Lower lobe of right lung (tissue), 2 donors: ENCODE data around the gene LRRC75A. TPM values are rescaled to one million over a fixed set of nuclear protein-coding genes. Genes with fewer than 3 reads are reported as not detected.

ENCODE experiments used
- ATAC-seq, 2 donors: fragments of 200-7000 bp; cut with Tn5 transposase; one replicate each; pipeline ENCODE4 v1.9.1; 2020 to 2022; ENCODE audit warnings: mild to moderate bottlenecking in 2 of 2, moderate library complexity in 2 of 2
- DNase-seq: peaks from one replicate; pipeline ENCODE4 v3.0.0-alpha.2; 2020
- H3K27ac ChIP-seq: fragments of 200-600 bp; one replicate; pipeline ENCODE4 v1.8.0; 2022
- H3K27me3 ChIP-seq: fragments of 200-600 bp; one replicate; pipeline ENCODE4 v1.8.0; 2022; ENCODE audit warnings: low read depth
- H3K36me3 ChIP-seq: fragments of 200-600 bp; one replicate; pipeline ENCODE4 v1.8.0; 2022; ENCODE audit warnings: mild to moderate bottlenecking
- H3K4me1 ChIP-seq: fragments of 200-600 bp; one replicate; pipeline ENCODE4 v1.8.0; 2022
- H3K4me3 ChIP-seq: fragments of 200-600 bp; one replicate; pipeline ENCODE4 v1.8.0; 2022; ENCODE audit warnings: mild to moderate bottlenecking
- H3K9me3 ChIP-seq: fragments of 200-600 bp; one replicate; pipeline ENCODE4 v1.8.0; 2022
- intact Hi-C: fragments of 100-400 bp; cut with DNase I; formaldehyde crosslinking; loops from one replicate; pipeline ENCODE4 v1.11.0; 2022
- total RNA-seq: library from RNA; stranded (reverse); fragmentation: NEBNext Ultra II Directional; extraction: Animal tissue kit (Norgen Biotek cat#: 25700); gene quantifications from one replicate; pipeline ENCODE4 v1.2.1, GENCODE V29; 2021
- TF ChIP-seq, protein P1 (sequence below): fragments of 200-600 bp; IDR thresholded peaks from one replicate; pipeline ENCODE4 v1.8.0; 2022; ENCODE audit warnings: antibody characterized with exemption, mild to moderate bottlenecking
- donor health status: DM: no; HTN: yes; CAD: no; lungs with severe emphysema.

The LRRC75A gene
- total RNA-seq, 1 donor from 2014 or later = 3.8 TPM

DNA sequence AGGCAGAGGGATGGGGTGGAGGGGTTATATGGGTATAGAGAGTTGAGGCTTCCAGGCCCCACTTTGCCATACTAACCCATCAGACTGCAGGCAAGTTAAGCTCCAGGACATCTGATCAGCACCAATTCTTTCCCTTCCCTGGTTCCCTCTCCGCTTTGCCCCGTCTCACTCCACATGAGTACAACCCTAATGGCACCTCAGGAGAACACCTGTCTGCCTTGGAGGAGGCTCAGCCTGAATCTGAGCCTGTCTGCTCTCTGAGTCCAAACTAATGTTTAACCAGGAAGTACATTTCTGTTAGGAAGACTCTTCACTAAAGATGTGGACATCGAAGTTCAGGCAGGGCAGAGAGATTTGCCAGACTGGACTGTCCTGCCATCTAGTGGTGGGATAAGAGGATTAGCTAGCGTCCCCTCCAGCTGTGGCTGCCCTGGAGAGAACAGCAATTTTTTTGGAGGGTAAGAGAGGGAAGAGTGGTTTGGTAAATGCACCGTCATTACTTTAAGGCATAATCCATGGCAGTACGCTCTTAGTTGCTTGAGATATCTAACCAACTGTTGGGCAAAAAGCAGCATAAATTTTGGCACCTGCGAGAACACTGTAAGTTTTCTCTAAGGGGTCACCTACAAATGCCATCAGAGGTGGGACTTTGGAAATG lies 29.2 kb upstream of the LRRC75A start:
- Histone ChIP-seq H3K4me1 (peaks cover 19% of the 10 kb centered on the region), H3K9me3 (no peaks in the 10 kb centered on the region), H3K27ac (no peak overlapping the region), H3K4me3 (no peak overlapping the region), H3K27me3 (no peaks in the 10 kb centered on the region), H3K36me3 (no peaks in the 10 kb centered on the region)
- TF ChIP-seq, protein P1, sequence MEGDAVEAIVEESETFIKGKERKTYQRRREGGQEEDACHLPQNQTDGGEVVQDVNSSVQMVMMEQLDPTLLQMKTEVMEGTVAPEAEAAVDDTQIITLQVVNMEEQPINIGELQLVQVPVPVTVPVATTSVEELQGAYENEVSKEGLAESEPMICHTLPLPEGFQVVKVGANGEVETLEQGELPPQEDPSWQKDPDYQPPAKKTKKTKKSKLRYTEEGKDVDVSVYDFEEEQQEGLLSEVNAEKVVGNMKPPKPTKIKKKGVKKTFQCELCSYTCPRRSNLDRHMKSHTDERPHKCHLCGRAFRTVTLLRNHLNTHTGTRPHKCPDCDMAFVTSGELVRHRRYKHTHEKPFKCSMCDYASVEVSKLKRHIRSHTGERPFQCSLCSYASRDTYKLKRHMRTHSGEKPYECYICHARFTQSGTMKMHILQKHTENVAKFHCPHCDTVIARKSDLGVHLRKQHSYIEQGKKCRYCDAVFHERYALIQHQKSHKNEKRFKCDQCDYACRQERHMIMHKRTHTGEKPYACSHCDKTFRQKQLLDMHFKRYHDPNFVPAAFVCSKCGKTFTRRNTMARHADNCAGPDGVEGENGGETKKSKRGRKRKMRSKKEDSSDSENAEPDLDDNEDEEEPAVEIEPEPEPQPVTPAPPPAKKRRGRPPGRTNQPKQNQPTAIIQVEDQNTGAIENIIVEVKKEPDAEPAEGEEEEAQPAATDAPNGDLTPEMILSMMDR = peak; percentile 93
- intact Hi-C loops = no loop called here
- ATAC-seq = peak; percentile 96 to 97
- peak; percentile 63 for DNase-seq

DNA sequence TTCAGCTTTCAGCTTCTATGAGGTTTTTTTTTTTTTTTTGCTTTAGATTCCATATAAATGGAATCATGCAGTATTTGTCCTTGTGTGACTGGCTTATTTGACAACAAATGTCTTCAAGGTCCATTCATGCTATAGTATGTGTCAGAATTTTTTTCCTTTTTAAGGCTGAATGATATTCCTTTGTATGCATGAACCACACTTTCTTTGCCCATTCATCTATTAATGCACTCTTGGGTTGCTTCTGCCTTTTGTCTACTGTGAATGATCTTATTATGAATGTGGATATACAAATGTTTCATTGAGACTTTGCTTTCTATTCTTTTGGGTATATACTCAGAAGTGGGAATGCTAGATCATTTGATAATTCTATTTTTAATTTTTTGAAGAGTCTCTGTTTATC lies 27.0 kb upstream of the LRRC75A start:
- intact Hi-C loops = no loop called here
- H3K9me3 ChIP-seq = no peaks in the 10 kb centered on the region
- no peaks in the 10 kb centered on the region for H3K27me3 ChIP-seq
- TF ChIP-seq, protein P1 = no peak
- H3K4me3 ChIP-seq = no peak overlapping the region
- peaks cover 22% of the 10 kb centered on the region for H3K4me1 ChIP-seq
- H3K27ac ChIP-seq = no peak overlapping the region
- ATAC-seq (no peak), DNase-seq (no peak)
- no peaks in the 10 kb centered on the region for H3K36me3 ChIP-seq

DNA sequence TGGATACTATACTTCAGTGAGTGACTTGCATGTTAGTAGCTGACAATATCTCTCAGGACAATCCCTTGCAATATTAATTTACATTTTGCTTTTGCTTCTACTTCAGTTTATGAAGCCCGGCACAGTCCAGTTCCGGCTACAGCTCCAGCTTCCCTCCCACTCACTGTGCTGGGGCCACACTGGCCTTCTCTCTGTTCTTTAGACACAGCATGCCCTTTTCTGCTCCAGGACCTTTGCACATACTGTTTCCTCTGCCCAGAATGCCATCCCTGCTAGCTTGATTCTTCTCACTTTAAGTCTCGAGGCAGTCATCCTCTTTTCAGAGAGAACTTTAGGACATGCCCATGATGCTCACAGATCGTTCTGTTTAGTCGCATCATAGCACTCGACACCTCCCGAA lies 25.5 kb upstream of the LRRC75A start:
- H3K36me3 ChIP-seq = no peaks in the 10 kb centered on the region
- intact Hi-C loops = no loop called here
- H3K27me3 ChIP-seq = no peaks in the 10 kb centered on the region
- ATAC-seq (no peak), DNase-seq (no peak)
- no peaks in the 10 kb centered on the region for H3K9me3 ChIP-seq
- no peak overlapping the region for H3K4me3 ChIP-seq
- no peak overlapping the region for H3K27ac ChIP-seq
- peaks cover 24% of the 10 kb centered on the region for H3K4me1 ChIP-seq
- TF ChIP-seq, protein P1 = no peak

DNA sequence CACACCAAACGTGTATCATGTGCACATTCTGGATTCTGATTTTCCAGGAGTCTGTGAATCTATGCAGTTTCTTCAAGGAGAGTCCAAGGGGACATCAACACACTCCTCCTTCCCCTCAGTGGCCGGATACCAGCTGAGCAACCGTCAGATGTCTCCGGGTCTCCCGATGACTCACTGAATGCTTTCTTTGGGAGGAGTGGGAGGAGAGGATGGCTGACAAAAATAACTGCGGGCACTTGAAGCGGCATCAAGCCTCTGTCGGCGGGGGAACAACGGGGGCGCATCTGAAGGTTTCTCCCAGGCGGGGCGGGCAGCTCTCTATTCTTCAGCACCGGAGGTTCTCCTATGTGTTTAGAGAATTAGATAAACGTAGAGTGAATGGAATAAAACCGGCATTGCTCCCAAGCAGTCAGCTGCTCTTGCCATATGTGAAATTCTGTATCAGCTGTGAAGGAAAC lies 24.6 kb upstream of the LRRC75A start:
- TF ChIP-seq, protein P1 = no peak
- Histone ChIP-seq H3K36me3 (no peaks in the 10 kb centered on the region), H3K27me3 (no peaks in the 10 kb centered on the region), H3K9me3 (no peaks in the 10 kb centered on the region), H3K27ac (no peak overlapping the region), H3K4me3 (no peak overlapping the region), H3K4me1 (peaks cover 28% of the 10 kb centered on the region)
- DNase-seq (no peak), ATAC-seq (peak; percentile 33 to 37)
- intact Hi-C loops = no loop called here

DNA sequence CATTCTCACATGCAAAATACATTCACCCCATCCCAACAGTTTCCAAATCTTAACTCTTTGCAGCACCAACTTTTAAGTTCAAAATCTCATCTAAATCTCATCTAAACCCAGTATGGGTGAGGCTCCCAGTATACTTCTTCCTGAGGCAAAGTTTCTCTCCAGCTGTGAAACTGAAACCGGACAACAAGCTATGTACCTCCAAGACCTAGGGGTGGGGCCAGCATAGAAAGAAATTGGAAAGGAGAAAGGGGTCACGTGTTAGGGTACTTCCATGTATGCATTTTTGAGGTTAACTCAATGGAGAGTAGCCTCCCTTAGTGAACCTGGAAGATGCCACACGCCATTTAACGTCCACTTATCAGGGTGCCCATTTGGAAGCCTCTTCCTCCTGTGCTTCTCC lies 23.9 kb upstream of the LRRC75A start:
- H3K9me3 ChIP-seq = no peaks in the 10 kb centered on the region
- H3K36me3 ChIP-seq = no peaks in the 10 kb centered on the region
- H3K27me3 ChIP-seq = no peaks in the 10 kb centered on the region
- no peak overlapping the region for H3K4me3 ChIP-seq
- TF ChIP-seq, protein P1 = no peak
- intact Hi-C loops = no loop called here
- H3K27ac ChIP-seq = no peak overlapping the region
- peaks cover 24% of the 10 kb centered on the region for H3K4me1 ChIP-seq
- DNase-seq = no peak
- ATAC-seq = no peak
